ENCODE data around the gene MAP3K20.
"Not testable (repeated sequence)": the region's sequence is repeated elsewhere in the genome, so short reads cannot be mapped to it uniquely, and the experiment has no call there.

Gene MAP3K20

GRCh38 chr2:173086518-173087213, 11.0 kb downstream of the MAP3K20 start:
- DNase-seq (ENCODE audit: extremely low read depth in 1 of 2, low read depth in 1 of 2) = no peak

- DNase-seq (ENCODE audit: extremely low read depth in 1 of 2, low read depth in 1 of 2) = no peak
These were observed 11.6 kb downstream of the MAP3K20 start for GRCh38 chr2:173087214-173087581.

- no peak for DNase-seq (ENCODE audit: extremely low read depth in 1 of 2, low read depth in 1 of 2)
These were observed 12.3 kb downstream of the MAP3K20 start for GRCh38 chr2:173087793-173088496.

- DNase-seq (ENCODE audit: extremely low read depth in 1 of 2, low read depth in 1 of 2) = no peak
These were observed 14.7 kb downstream of the MAP3K20 start for GRCh38 chr2:173090276-173090877.

- DNase-seq (ENCODE audit: extremely low read depth in 1 of 2, low read depth in 1 of 2) = no peak
These were observed 15.5 kb downstream of the MAP3K20 start for GRCh38 chr2:173090973-173091660.

GRCh38 chr2:173091910-173092309, 16.3 kb downstream of the MAP3K20 start:
- no peak for DNase-seq (ENCODE audit: extremely low read depth in 1 of 2, low read depth in 1 of 2)

- no peak for DNase-seq (ENCODE audit: extremely low read depth in 1 of 2, low read depth in 1 of 2)
These were observed 17.3 kb downstream of the MAP3K20 start for GRCh38 chr2:173092844-173093402.

- DNase-seq (ENCODE audit: extremely low read depth in 1 of 2, low read depth in 1 of 2) = not testable (repeated sequence)
These were observed 18.0 kb downstream of the MAP3K20 start for GRCh38 chr2:173093617-173094016.

GRCh38 chr2:173094731-173095130, 19.1 kb downstream of the MAP3K20 start:
- DNase-seq (ENCODE audit: extremely low read depth in 1 of 2, low read depth in 1 of 2) = no peak

- no peak for DNase-seq (ENCODE audit: extremely low read depth in 1 of 2, low read depth in 1 of 2)
These were observed 19.7 kb downstream of the MAP3K20 start for GRCh38 chr2:173095356-173095755.

GRCh38 chr2:173099271-173099670, 23.6 kb downstream of the MAP3K20 start:
- DNase-seq (ENCODE audit: extremely low read depth in 1 of 2, low read depth in 1 of 2) = no peak

- no peak for DNase-seq (ENCODE audit: extremely low read depth in 1 of 2, low read depth in 1 of 2)
These were observed 24.2 kb downstream of the MAP3K20 start for GRCh38 chr2:173099804-173100203.

GRCh38 chr2:173101687-173102086, 26.0 kb downstream of the MAP3K20 start:
- no peak for DNase-seq (ENCODE audit: extremely low read depth in 1 of 2, low read depth in 1 of 2)

GRCh38 chr2:173104156-173104555, 28.5 kb downstream of the MAP3K20 start:
- DNase-seq (ENCODE audit: extremely low read depth in 1 of 2, low read depth in 1 of 2) = no peak

GRCh38 chr2:173106959-173107628, 31.4 kb downstream of the MAP3K20 start:
- DNase-seq (ENCODE audit: extremely low read depth in 1 of 2, low read depth in 1 of 2) = no peak

- no peak for DNase-seq (ENCODE audit: extremely low read depth in 1 of 2, low read depth in 1 of 2)
These were observed 32.0 kb downstream of the MAP3K20 start for GRCh38 chr2:173107629-173108022.

GRCh38 chr2:173109253-173110188, 33.9 kb downstream of the MAP3K20 start:
- no peak for DNase-seq (ENCODE audit: extremely low read depth in 1 of 2, low read depth in 1 of 2)

GRCh38 chr2:173117678-173118077, 42.0 kb downstream of the MAP3K20 start:
- DNase-seq (ENCODE audit: extremely low read depth in 1 of 2, low read depth in 1 of 2) = no peak

GRCh38 chr2:173118395-173118794, 42.7 kb downstream of the MAP3K20 start:
- DNase-seq (ENCODE audit: extremely low read depth in 1 of 2, low read depth in 1 of 2) = no peak

All from activated CD8-positive, alpha-beta memory T cell treated with anti-CD3 and anti-CD28 coated beads for 1 hour (primary cell).